ENCODE results near the gene MTHFD1L.
"Not testable (repeated sequence)": the region's sequence is repeated elsewhere in the genome, so short reads cannot be mapped to it uniquely, and the experiment has no call there.

The MTHFD1L gene

DNA sequence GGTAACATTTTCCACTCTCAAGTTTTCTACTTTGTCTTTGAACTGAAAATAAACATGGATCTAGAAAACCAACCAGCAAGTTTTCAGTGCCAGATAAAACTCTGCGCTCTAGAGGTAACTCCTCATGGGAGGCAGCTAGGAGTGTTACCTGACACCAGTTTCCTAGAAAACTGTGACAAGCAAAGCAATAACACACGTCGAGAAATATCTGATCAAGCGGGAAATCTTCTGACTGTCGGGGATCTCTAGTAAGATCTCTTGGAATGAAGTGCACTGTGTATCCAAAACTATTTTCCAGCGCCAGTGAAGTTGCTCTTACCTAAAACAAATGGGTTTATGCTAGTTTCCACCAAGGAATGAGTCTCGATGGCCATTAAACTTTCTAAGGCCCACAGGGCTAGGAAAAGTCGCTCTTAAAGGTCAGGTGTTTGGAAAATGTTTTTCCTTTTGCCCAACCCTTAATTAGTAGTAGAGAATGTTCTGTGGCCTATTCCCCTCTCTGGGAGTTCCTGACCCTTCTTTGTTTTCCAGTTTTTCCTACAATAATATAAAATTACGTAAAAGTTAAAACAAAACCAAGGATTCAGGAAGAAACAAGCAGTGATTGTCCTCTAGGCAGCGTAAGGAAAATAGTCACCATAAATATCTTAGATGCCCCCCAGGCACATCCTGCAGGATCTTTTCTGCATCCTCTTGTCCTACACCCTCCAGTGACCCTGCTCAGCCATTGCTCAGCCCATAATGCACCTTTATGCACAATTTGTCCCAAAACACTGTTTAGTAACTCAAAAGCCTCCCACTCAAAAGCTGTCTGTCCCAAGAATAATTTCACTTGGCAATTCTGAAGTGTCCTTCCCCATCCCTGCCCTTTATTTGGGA lies 236.6 kb downstream of the MTHFD1L start:
- DNase-seq, result no peak

DNA sequence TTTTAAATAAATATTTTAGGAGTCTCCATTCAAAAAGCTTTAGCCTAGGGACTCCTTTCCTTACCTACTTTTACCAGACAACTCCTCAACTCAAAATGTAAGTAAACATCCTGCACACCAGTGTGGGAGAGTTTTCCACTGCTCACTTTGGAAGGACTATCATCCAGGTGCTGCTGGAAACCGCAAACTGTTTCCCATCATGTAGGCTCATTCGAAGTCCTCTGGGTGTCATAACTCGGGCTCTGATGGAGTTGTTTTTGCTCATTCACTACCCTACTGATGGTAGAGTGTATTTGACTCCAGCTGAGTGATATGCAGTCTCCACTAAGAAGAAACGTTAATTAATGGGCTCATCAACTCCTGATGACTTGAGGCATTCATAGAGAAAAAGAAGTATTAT lies 237.8 kb downstream of the MTHFD1L start:
- no peak for DNase-seq

DNA sequence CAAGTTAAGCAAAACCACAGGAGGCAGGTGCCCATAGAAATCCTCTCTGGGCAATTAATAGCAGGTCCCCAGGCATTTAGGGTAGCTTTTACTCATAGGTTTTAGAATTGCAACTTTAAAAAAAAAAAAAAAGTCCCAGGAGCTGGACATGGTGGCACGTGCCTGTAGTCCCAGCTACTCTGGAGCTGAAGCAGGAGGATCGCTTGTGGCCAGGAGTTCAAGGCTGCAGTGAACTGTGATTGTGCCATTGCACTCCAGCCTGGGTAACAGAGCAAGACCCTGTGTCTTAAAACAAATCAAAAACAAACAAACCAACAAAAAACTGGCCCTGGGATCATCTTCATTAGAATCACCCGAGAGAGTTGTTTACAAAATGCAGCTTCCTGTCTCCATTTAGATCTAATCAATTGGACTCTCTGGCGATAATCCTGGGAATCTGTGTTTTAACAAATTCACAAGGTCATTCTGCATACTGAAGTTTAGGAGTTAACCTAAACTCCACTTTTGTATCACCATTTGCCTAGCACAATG lies 242.5 kb downstream of the MTHFD1L start:
- DNase-seq, result no peak

DNA sequence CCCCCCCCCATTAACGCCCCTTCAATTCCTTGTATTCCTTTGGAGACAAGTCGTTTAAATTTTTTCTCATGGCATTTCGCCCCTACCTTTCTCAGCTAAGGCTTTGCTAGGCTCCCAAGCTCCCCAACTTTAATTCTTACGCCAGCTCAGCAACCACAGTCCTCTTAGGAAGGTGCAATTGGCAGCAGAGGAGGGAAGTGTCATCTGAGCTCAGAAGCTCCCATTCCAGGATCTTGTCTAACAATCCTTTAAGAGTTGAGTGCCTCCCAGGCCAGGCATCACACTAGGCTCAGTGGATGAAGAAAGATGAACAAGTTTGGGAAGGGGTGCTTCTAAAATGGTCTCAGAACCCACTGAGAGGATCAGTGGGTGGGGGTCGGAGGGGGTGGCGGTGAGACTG lies 243.0 kb downstream of the MTHFD1L start:
- DNase-seq, result no peak

DNA sequence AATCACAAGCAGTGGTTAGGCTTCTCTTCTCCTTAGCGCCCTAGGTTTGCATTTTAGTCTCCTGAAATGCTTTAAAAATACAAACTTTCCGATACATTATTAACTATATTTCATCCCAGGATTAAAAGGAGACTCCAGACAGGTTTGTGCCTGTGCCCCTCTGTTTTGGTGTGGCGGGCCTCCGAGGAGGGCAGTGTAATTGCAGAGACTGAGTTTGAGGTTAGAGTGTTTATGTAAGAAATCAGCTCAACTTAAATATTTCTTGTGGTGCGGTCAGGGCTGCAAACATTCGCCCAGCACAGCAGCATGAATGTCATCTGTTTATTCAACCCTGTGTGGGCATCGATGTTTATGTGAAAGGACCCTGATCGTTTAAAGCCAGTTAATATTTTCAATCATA lies 243.9 kb downstream of the MTHFD1L start:
- DNase-seq, result no peak

DNA sequence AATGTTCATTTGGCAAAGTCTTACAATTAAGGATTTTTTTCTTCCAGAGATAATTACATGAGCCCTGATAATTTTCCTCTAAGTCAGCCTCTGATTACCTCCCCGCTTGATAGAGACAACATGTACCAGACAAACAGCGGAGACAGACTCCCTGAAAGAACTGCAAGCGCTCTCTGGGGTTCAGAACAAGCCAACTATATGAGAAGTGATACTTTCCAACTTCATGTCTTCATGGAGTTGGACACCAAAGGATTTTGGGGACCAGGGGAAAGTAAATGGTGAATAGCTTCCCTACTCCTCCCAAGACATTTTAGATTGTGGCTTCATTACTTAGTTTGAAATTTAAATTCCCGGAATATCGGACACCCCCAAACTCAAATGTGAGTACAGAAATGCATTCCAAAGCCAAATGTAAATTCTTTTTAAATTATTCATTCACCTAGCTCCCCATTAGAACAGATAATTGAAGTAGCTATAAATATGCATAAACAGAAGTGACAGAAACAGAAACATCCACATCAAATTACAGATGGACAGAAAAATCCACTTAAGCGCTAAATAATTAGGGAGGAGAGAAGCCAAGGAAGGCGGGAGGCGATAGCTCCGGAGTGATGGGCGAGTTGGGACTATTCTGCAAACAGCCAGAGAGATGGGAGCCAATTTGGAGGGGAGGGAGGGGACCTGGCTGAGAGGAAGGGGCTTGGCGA lies 244.5 kb downstream of the MTHFD1L start:
- DNase-seq, result no peak

DNA sequence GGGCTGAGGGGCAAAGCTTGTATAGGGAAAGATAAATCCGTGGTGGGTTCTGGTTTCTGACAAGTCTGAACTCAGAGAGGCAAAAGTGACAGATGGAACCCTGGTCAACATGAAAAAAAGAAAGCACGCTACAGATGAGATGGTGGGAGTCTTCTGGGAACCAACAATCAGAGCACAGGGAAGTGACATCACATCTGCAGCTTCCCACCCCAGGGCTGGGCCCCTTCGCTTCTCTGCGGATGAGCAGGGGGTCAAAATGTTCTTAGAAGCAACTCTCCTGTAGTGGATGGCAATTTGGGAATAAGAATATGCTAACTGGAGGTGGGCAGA lies 245.0 kb downstream of the MTHFD1L start:
- no peak for DNase-seq

DNA sequence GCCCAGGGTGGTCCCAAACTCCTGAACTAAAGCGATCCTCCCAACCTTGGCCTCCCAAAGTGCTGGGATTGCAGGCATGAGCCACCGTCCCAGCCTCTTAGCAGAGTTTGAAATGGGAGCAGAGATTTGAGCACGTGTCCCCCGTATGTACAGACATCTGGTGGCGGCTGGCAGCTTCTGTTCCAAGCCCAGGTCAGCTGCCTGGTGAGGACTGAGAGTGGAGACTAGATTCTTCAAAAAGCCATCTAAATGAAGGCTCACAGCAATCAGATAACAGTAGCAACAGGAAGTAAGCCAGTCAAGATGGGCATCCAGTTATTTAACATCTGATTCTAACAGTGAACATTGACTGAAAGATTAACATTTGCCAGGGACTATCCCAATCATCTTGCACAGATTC lies 246.2 kb downstream of the MTHFD1L start:
- DNase-seq, result no peak

DNA sequence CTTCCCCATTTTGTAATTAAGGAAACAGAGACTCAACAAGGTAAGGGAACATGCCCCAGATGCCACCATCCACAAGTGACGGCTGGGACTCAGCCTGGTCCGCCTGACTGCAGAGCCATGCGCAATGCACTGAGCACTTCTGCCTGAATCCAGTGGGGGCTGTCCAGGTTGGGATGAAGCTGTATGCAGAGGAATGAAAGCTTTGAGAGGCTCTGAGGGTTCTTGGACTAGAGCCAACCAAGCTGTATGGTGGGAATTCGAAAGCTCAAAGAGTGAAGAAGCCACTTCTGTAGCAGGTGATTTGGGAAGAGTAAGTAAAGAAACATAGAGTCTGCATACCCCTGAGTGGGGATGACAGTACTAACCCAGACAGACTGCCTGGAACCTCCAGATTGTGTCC lies 246.6 kb downstream of the MTHFD1L start:
- no peak for DNase-seq

DNA sequence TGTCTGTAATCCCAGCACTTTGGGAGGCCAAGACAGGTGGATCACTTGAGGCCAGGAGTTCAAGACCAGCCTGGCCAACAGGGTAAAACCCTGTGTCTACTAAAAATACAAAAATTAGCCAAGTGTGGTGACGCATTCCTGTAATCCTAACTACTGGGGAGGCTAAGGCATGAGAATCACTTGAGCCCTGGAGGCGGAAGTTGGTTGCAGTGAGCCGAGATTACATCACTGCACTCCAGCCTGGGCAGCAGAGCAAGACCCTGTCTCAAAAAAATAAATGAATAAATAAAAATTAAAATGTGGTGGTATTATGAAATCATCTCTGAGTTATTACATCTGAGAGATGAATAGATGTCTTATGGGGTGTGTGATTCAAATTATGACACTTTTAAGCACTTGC lies 247.4 kb downstream of the MTHFD1L start:
- not testable (repeated sequence) for DNase-seq

DNA sequence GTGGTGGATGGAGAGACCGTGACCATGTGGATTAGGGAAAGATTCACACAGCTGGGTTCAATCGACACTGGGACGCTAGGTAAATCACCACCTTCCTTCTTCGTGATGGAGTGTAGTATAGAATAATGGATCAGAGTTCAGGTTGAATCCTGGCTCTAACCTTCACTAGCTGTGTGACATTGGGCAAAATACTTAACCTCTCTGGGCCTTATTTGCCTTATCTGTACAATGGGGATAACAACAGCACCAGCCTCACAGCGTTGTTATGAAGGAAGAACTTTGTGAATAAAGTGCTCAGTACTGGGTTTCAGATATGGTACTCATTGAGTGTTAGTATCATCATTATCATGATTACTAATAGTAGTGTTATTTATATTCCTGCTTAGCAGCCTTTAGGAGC lies 248.1 kb downstream of the MTHFD1L start:
- no peak for DNase-seq

DNA sequence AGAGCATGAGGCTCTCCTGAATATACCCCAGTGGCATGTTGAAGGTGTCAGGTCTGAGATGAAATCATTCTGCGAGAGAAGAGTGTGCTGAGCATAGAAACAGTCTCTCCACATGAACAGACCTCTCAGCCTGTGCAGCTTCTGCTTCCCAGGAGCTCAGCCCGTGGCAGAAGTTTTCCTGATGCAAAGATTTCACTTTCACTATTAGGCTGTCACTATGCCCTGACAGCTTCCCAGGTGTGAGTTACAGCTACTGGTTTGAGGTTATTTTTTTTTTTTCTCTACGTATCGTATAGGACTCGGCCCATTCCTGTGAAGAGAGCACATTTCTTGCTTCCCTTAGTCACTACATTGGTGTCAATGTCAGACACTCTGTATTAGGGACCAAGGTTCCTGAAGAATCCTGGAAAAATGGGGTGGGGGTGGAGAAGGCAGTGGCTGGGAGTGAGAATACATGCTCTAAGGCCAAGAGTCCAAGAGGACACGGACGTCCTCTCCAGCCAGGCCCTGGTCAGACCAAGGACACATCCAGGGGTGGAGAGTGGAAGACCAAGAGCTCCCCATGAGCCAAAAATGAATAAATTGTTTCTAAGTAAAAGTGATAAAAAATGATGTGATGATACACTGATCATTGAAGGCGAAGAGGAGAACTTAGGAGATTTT lies 253.1 kb downstream of the MTHFD1L start:
- no peak for DNase-seq

DNA sequence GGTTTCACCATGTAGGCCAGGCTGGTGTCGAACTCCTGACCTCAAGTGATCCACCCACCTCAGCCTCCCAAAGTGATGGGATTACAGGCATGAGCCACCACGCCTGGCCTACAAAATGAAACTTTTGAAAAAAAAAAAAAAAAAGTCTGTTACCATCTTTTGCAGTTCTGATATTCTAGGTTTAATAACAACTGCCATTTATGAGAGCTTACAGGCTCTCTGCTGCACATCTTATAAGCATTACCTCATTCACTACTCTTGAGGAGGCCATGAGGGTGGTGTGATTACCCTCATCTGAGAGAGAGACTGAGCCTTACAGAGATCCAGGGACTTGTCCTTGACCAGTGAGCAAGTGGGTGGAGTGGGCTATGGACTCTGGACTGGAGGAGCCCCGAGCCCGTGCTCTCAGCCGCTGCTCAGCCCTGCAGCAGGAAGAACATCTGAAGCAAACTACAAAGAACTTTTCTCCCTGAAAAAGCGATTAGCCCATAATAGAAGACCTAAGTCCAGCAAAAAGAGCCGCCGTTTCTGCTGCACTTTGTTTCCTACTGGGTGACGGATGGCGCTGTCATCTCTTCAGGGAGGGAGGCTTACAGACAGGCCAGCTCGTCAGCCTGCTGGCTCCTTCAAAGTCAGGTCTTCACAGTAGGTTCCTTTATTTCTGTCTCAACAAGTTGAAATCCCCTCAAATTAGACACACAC lies 254.5 kb downstream of the MTHFD1L start:
- DNase-seq, result no peak

DNA sequence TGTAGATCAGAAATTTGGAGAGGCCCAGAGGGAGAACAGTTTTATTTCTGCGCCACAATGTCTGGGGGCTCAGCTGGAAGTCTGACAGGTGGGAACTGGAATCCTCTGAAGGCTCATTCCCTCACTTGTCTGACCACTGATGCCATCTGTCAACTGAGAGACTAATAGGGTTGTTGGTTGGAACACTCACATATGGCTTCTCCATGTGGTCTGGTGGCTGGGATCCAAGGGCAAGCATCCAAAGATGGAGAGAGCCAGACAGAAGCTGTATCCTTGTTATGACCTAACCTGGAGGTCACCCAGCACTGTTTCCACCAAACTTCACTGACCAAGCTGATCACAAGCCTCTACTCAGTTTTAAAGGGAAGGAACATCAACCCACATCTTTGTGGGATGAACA lies 256.4 kb downstream of the MTHFD1L start:
- DNase-seq, result no peak

DNA sequence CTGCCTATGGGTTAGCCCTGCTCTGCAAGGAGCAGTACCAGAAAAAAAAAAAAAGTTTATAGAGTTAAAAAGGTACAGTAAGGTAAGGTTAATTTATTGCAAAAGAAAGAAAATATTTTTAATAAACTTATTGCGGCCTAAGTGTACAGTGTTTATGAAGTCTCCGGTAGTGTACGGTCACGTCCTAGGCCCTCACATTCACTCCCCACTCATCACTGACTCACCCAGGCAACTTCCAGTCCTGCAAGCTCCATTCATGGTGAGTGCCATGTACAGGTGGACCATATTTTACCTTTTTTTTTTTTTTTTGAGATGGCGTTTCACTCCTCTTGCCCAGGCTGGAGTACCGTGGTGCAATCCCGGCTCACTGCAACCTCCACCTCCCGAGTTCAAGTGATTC lies 258.1 kb downstream of the MTHFD1L start:
- DNase-seq, result not testable (repeated sequence)

DNA sequence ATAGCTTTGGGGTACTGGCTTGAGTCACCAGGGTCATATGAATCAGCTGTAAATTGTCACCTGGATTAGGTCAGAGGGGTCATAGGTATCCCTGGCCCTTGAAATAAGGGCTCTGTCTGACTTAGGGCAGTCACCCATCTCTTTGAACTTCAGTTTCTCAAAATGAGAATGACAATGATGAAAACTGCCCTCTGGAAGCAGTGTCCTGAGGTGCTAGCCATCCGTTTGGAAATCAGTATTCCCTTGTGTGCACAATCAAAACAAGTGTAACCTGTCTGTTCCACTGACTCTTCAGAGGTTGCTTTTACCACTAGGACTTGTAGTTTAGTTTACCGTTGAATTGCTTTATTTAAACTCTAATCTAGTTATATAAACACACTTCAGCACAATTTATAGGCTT lies 259.7 kb downstream of the MTHFD1L start:
- not testable (repeated sequence) for DNase-seq

DNA sequence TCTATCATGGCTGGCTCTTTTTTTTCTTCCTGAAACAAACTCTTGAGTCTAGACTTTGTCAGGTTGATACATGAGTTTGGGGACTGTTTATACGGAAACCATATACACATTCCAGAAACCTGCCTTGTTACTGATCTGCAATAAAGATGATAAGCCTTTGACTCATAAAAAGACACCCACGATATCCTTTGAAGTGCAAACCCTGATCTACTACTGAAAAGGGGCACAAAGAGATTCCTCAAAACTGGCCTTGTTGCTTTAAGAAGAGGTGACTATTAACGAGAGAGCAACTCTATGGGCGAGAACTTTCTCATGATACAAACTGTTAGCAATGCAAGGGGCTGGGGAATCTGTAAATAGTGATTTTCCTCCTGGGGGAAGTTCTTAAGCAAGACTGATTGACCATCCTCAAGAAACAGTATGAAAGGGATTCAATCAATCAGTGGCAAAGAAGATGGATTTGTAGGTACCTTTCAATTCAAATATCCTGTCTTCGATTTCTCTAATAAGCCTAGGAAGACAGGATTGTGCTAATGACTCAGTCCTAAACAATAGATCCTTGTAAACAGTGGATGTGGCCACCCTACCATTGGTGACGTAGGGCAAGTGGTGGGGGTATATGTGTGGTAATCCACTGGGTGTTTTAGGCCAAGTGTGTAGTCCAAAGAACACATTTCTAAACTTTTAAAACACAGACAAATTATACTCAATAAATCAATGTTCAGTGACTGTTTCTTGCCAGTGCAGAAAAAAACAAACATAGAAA lies 260.3 kb downstream of the MTHFD1L start:
- DNase-seq, result not testable (repeated sequence)

DNA sequence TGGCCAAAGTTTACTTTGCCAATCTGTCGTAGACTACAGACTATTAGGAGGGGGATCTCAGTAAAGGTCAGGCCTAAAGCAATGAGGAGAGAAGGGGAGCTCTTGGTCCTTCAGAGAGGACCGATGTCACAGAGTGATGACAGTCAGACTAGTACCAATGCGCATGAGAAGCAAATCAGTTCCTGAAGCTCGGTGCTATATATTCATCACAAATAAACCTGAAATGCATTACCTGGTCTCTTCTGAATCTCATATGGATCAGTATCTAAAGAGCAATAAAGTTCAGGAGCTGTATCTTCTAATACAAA lies 260.9 kb downstream of the MTHFD1L start:
- not testable (repeated sequence) for DNase-seq

DNA sequence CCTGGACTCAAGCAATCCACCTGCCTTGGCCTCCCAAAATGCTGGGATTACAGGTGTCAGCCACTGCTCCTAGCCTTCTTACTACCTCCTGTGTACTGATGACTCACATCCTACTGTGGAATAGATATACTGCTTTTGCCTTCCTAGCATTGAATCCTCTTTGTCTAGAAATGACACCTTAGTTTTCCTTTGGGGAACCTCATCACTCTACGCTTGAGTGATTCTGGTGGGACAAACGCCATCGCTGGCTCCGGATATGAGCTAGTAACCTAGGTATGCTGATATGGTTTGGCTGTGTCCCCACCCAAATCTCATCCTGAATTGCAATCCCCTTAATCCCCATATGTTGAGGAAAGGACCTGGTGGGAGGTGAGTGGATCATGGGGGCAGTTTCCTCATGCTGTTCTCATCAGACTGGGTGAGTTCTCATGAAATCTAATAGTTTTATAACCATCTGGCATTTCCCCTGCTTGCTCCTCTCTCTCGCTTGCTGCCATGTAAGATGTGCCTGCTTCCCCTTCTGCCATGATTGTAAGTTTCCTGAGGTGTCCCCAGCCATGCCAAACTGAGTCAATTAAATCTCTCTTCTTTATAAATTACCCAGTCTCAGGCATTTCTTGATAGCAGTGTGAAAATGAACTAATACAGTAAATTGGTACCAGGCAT lies 261.8 kb downstream of the MTHFD1L start:
- not testable (repeated sequence) for DNase-seq

DNA sequence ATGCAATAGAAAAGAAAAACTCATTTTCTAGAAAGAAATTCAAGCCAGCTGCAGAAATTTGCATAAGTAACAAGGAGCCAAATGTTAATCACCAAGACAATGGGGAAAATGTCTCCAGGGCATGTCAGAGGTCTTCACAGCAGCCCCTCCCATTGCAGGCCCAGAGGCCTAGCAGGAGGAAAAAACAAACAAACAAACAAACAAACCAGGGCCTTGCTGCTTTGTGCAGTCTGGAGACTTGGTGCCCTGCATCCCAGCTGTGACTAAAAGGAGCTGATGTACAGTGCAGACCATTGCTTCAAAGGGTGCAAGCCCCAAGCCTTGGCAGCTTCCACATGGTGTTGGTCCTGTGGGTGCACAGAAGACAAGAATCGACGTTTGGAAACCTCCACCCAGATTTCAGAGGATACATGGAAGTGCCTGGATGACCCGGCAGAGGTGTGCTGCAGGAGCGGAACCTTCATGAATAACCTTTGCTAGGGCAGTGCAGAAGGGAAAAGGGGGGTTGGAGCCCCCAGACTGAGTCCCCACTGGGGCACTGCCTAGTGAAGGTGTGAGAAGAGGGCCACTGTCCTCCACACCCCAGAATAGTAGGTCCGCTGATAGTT lies 263.4 kb downstream of the MTHFD1L start:
- no peak for DNase-seq

DNA sequence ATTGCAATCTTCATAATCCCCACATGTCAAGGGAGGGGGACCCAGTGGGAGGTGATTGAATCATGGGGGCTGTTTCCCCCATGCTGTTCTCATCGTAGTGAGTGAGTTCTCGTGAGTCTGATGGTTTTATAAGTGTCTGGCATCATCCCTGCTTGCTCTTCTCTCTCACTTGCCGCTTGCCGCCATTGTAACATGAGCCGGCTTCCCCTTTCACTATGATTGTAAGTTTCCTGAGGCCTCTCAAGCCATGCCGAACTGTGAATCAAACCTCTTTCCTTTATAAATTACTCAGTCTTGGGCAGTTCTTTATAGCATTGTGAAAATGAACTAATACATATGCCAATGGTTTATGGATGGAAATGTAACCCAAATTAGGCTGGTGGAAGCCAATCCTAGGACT lies 264.8 kb downstream of the MTHFD1L start:
- DNase-seq, result no peak

Data from activated CD4-positive, alpha-beta T cell treated with anti-CD3 and anti-CD28 coated beads, Interleukin-2, amount 50 U/mL, for 1 hour (primary cell).